Measurements from ENCODE around the gene ICE2. TPM values are rescaled to one million over a fixed set of nuclear protein-coding genes. Genes with fewer than 3 reads are reported as not detected.

ICE2 gene
- total and polyA plus RNA-seq, 2 of the 8 experiments (the other 6 are each of a cell fraction or from before 2014, with no cell fraction given), result 40.0 to 87.3 TPM

DNA sequence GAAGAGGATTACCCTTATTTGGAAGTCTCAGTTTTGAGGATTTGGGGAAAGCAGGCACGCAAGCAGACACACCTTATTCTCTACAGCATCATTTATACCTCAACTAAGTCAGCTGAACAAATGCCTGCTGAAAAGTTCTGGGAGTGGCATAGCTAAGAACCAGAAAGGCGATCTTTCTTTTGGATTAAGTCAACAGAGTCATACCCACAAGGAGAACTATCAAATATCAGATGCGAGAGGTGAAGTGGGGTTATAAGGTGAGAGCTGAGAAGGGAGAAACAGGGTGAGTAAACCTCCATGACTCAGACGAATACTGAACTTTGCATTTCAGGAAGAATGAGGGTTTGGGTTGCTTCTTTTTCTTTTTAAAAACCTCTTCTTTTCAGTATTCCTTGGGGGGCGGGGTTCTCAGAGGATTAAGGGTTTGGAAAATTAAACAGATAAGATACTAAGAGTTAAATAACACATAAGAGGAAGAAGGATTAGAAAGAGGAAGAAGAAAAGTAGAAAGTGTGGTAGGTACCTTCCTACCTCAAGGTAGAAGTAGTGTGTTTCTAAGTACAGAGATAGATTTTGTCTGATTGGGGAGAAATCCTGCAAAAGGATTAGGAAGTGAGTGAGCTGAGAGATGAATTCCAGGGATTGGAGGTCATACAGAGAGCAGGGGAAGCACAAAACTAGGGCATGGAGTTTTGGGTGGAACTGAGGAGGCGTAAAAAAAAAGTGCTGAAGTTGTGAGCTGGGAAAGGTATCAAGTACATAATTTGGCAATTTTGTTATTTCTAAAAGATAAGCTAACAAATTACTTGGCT lies 41.3 kb upstream of the ICE2 start:
- Histone ChIP-seq H3K27ac (ENCODE audit: low read depth, low read length) (no peak overlapping the region), H3K23me2 (ENCODE audit: low read depth, low read length) (no peaks in the 10 kb centered on the region), H2BK20ac (ENCODE audit: low read length) (no peak overlapping the region), H2BK12ac (ENCODE audit: low read depth, low read length) (no peak overlapping the region), H2BK120ac (replicated peaks; ENCODE audit: low read depth, low read length) (no peak overlapping the region), H2AFZ (ENCODE audit: low read length) (no peak overlapping the region), H3K36me3 (ENCODE audit: control insufficient read depth in 2 of 4, insufficient read depth in 4 of 4, low read length in 3 of 4) (no peaks in the 10 kb centered on the region), H4K8ac (ENCODE audit: extremely low read depth, insufficient read depth, low read length) (no peak overlapping the region), H3K4me3 (ENCODE audit: extremely low read depth in 1 of 4, insufficient read depth in 2 of 4, low read depth in 3 of 4, low read length in 4 of 4) (no peak overlapping the region), H4K91ac (replicated peaks; ENCODE audit: insufficient read length, low read length) (no peak overlapping the region), H3K9me3 (ENCODE audit: insufficient read depth in 2 of 2, low read depth in 1 of 2, low read length in 1 of 2) (no peaks in the 10 kb centered on the region), H3K79me1 (ENCODE audit: low read depth, low read length) (no peaks in the 10 kb centered on the region), H3K14ac (ENCODE audit: insufficient read length) (no peak overlapping the region), H4K5ac (ENCODE audit: insufficient read length, low read depth, low read length) (no peak overlapping the region), H2BK15ac (ENCODE audit: low read length) (no peak overlapping the region), H4K20me1 (replicated peaks in 1 of 2; ENCODE audit: control insufficient read depth in 1 of 2, insufficient read depth in 2 of 2, low read length in 2 of 2) (no peaks in the 10 kb centered on the region), H3K18ac (ENCODE audit: extremely low read depth, low read length) (no peak overlapping the region), H3K9ac (replicated peaks in 1 of 4; ENCODE audit: extremely low read depth in 1 of 4, low read depth in 3 of 4, low read length in 3 of 4) (no peak overlapping the region), H2BK5ac (ENCODE audit: low read depth, low read length) (peak overlapping the region; percentile 38; the same call in 1 of the 2 replicates), H3K79me2 (ENCODE audit: control insufficient read depth in 1 of 2, insufficient read depth in 2 of 2, low read length in 2 of 2) (no peaks in the 10 kb centered on the region), H3K56ac (replicated peaks; ENCODE audit: insufficient read length, low read depth, low read length) (no peak overlapping the region), H3K4ac (replicated peaks; ENCODE audit: insufficient read length, low read depth, low read length) (no peak overlapping the region), H2AK5ac (ENCODE audit: low read depth, low read length) (no peak overlapping the region), H3K27me3 (replicated peaks in 1 of 4; ENCODE audit: control insufficient read depth in 3 of 4, extremely low read depth in 1 of 4, insufficient read depth in 3 of 4, low read length in 3 of 4) (no peaks in the 10 kb centered on the region), H3K4me1 (replicated peaks in 1 of 4; ENCODE audit: control insufficient read depth in 3 of 4, insufficient read depth in 4 of 4, low read length in 3 of 4) (peaks cover 0 to 3% (median 0%) of the 10 kb centered on the region in 4 experiments; a peak in 4 of 7 replicates), H3K4me2 (ENCODE audit: insufficient read depth in 1 of 2, low read depth in 2 of 2, low read length in 2 of 2) (no peak overlapping the region), H3K23ac (ENCODE audit: insufficient read length) (no peak overlapping the region)
- POLR2A ChIA-PET (ENCODE audit: partially characterized antibody), result interaction anchor here (0.9 kb wide), 1 partner anchor 122 kb away, joined by 3 read pairs; no protein-coding TSS in a partner anchor
- no peak for FAIRE-seq
- WGBS, 2 experiments (ENCODE audit: extremely low coverage in 1 of 2, insufficient coverage in 1 of 2, insufficient read length in 1 of 2, insufficient replicate concordance in 2 of 2, low coverage in 1 of 2, low lambda C conversion rate in 2 of 2, missing lambda C conversion rate in 1 of 2), result 89% methylated on average over 6 of the region's 6 CpGs; no CpG with 5 or more reads in 1 of the 2 experiments
- TF ChIP-seq FOSL1 (IDR thresholded peaks at IDR 0.05; ENCODE audit: insufficient read depth, low read depth, low read length), result no peak
- TF ChIP-seq TCF12 (IDR thresholded peaks at IDR 0.05; ENCODE audit: low read depth, low read length), result no peak
- peak; percentile 69; the same call in 1 of the 2 replicates for TF ChIP-seq SP1 (IDR thresholded peaks at IDR 0.05; ENCODE audit: low read depth, low read length)
- CTCF ChIA-PET (ENCODE audit: partially characterized antibody), result interaction anchor here (0.6 to 7.2 kb wide), 50 partner anchors 9 to 829 kb away, joined by 3 to 103 read pairs (median 3); no protein-coding TSS in a partner anchor
- no peak for DNase-seq (ENCODE audit: low read depth in 1 of 2, low spot score in 2 of 2)

All from H1 (cell line).